CD4-positive, alpha-beta T cell (primary cell): Measurements from ENCODE around the gene IL4I1. TPM values are rescaled to one million over a fixed set of nuclear protein-coding genes. Genes with fewer than 3 reads are reported as not detected.

Experiments used
- ATAC-seq: fragments of 200-7000 bp; cut with Tn5 transposase; one replicate; pipeline ENCODE4 v1.10.0; 2022; ENCODE audit warnings: mild to moderate bottlenecking; ENCODE audit not compliant: poor library complexity
- CTCF ChIA-PET: fragments of 350-600 bp; sonication (Branson Sonifier 250); formaldehyde crosslinking; loops from one replicate; lab custom pipeline; 2021; ENCODE audit warnings: antibody characterized with exemption, inconsistent platforms; lab: Charles Lee
- POLR2A ChIA-PET: fragments of 350-600 bp; sonication (Branson Sonifier 250); formaldehyde crosslinking; loops from one replicate; lab custom pipeline; 2021; ENCODE audit warnings: antibody characterized with exemption, inconsistent platforms; lab: Charles Lee
- DNase-seq, 14 experiments: peaks; one replicate each; pipeline ENCODE4 v3.0.0-alpha.2; 2013 to 2020; ENCODE audit warnings: mixed read lengths in 2 of 14
- H3K27ac ChIP-seq, 2 donors: one replicate each; pipeline versions ENCODE4 v1.5.1 to v1.7.0; 2013; ENCODE audit warnings: low read length in 2 of 2, low read depth in 1 of 2, mild to moderate bottlenecking in 1 of 2
- H3K27me3 ChIP-seq, 2 experiments: 1 replicate in 1 of 2; 2 replicates in 1 of 2; pipeline versions ENCODE4 v1.6.1 to v1.7.0; 2013; ENCODE audit warnings: low read length in 2 of 2, control low read depth in 1 of 2, mild to moderate bottlenecking in 1 of 2, moderate library complexity in 1 of 2; ENCODE audit not compliant: insufficient read depth in 2 of 2, control insufficient read depth in 1 of 2
- H3K36me3 ChIP-seq: one replicate; pipeline ENCODE4 v1.6.1; 2013; ENCODE audit warnings: low read length, control low read depth; ENCODE audit not compliant: insufficient read depth
- H3K4me1 ChIP-seq: one replicate; pipeline ENCODE4 v1.6.1; 2013; ENCODE audit warnings: low read length, control low read depth; ENCODE audit not compliant: insufficient read depth
- H3K4me3 ChIP-seq: one replicate; pipeline ENCODE4 v1.5.1; 2013; ENCODE audit warnings: mild to moderate bottlenecking, low read length, moderate library complexity
- H3K9me3 ChIP-seq, 2 experiments: 1 replicate in 1 of 2; 2 replicates in 1 of 2; pipeline versions ENCODE4 v1.6.1 to v1.7.0; 2013; ENCODE audit warnings: low read length in 2 of 2, mild to moderate bottlenecking in 2 of 2, control low read depth in 1 of 2, moderate library complexity in 1 of 2; ENCODE audit not compliant: control insufficient read depth in 1 of 2, insufficient read depth in 1 of 2
- H3K27ac Mint-ChIP-seq: one replicate; pipeline ENCODE4 v1.8.0; 2020; ENCODE audit warnings: mixed read lengths
- H3K27me3 Mint-ChIP-seq: one replicate; pipeline ENCODE4 v1.8.0; 2021; ENCODE audit warnings: mixed read lengths
- H3K36me3 Mint-ChIP-seq: one replicate; pipeline ENCODE4 v1.8.0; 2021; ENCODE audit warnings: low read depth, mixed read lengths
- H3K4me1 Mint-ChIP-seq: one replicate; pipeline ENCODE4 v1.8.0; 2021; ENCODE audit warnings: low read depth, mixed read lengths
- H3K4me3 Mint-ChIP-seq: one replicate; pipeline ENCODE4 v1.8.0; 2020; ENCODE audit warnings: mild to moderate bottlenecking, mixed read lengths
- H3K9me3 Mint-ChIP-seq: one replicate; pipeline ENCODE4 v1.8.0; 2020; ENCODE audit warnings: mixed read lengths
- intact Hi-C, 2 experiments: fragments of 100-400 bp; cut with DNase I in 1 of 2; cut with micrococcal nuclease in 1 of 2; formaldehyde crosslinking; loops; one replicate each; pipeline versions ENCODE4 v1.15.1 to v1.9.0; 2023 to 2025; cut with DNase I, micrococcal nuclease
- total RNA-seq, 174 experiments: library from RNA in 2 of 174; stranded (reverse) in 2 of 174; gene quantifications; one replicate each; pipeline ENCODE4 v1.2.3 and lab custom pipeline; 2021 to 2026
- TF ChIP-seq, protein P1 (sequence below): fragments of 200-600 bp; IDR thresholded peaks from one replicate; pipeline ENCODE4 v1.8.0; 2022; ENCODE audit warnings: antibody characterized with exemption, mild to moderate bottlenecking

The IL4I1 gene
- total RNA-seq, 2 experiments from 2014 or later: 4.7 to 5.4 TPM

DNA sequence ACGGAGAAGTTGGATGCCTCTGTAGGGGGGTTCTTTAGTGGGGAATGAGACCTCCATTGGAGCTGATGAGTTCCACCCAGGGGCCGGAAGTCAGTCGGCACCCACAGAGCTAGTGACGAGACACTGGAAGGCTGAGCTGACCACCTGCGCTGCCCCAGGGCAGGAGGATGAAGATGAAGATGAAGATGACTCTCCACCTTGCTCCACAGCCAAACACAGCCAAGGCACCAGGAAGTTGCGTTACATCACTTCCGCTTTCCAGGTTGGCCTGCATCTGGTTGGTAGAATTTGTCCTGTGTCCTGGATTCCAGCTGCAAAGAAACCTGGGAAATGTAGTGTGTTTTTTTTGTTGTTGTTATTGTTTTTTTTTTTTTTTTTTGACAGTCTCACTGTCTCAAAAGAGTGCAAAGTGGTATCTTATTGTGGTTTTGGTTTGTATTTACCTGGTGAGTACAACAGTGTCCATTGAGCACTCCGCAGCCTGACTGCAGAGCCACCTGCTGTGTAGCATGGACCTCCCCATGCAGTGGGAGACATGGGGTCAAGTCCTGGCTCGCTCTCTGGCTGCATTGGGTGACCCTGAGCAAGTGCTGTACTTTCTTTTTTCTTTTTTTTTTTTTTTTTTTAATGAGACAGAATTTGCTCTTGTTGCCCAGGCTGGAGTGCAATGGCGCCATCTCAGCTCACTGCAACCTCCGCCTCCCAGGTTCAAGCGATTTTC is 17.3 kb downstream of the IL4I1 start:
- Mint-ChIP-seq H3K4me1 (peaks cover 18% of the 10 kb centered on the region), H3K9me3 (no peaks in the 10 kb centered on the region), H3K36me3 (peaks cover 47% of the 10 kb centered on the region), H3K27me3 (no peaks in the 10 kb centered on the region), H3K4me3 (no peak overlapping the region), H3K27ac (no peak overlapping the region)
- POLR2A ChIA-PET: interaction anchor here (3.7 kb wide), 1 partner anchor 50 kb away, joined by 41 read pairs; the partner anchor contains the start of genes ATF5 and NUP62
- no peak overlapping the region for H3K27ac ChIP-seq
- peaks cover 0 to 3% of the 10 kb centered on the region in 2 experiments for H3K9me3 ChIP-seq
- peaks cover 58% of the 10 kb centered on the region for H3K36me3 ChIP-seq
- H3K4me3 ChIP-seq: no peak overlapping the region
- TF ChIP-seq, protein P1, sequence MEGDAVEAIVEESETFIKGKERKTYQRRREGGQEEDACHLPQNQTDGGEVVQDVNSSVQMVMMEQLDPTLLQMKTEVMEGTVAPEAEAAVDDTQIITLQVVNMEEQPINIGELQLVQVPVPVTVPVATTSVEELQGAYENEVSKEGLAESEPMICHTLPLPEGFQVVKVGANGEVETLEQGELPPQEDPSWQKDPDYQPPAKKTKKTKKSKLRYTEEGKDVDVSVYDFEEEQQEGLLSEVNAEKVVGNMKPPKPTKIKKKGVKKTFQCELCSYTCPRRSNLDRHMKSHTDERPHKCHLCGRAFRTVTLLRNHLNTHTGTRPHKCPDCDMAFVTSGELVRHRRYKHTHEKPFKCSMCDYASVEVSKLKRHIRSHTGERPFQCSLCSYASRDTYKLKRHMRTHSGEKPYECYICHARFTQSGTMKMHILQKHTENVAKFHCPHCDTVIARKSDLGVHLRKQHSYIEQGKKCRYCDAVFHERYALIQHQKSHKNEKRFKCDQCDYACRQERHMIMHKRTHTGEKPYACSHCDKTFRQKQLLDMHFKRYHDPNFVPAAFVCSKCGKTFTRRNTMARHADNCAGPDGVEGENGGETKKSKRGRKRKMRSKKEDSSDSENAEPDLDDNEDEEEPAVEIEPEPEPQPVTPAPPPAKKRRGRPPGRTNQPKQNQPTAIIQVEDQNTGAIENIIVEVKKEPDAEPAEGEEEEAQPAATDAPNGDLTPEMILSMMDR: no peak
- peak in 2 of 14 experiments; percentile 23 to 40 for DNase-seq
- peaks cover 32% of the 10 kb centered on the region for H3K4me1 ChIP-seq
- intact Hi-C loops: loop anchor here (5.0 to 10.0 kb wide), 4 partner anchors 48 to 1245 kb away; partner anchors contain the start of genes AP2A1 (in 1 of the 2), ATF5 (in 1 of the 2), DBP (in 1 of the 2) and NUP62 (in 1 of the 2)
- ATAC-seq: no peak
- CTCF ChIA-PET: no interaction called here
- no peaks in the 10 kb centered on the region for H3K27me3 ChIP-seq

DNA sequence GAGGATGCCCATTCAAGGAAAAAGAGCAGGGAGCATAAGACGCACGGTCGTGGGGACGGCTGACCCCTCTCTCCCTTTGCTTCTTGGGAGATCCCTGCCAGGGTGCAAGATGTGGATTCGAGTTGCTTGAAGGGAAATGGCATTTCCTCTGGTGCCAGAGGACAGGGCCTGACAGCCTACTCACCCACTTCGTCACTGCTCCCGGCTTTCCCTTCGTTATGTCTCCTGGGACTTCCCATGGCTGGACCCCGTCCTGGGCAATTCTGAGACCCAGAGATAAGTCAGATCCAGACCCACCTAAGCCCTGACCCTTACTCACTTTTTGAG is 18.0 kb downstream of the IL4I1 start:
- POLR2A ChIA-PET: interaction anchor here (3.1 to 3.7 kb wide), 2 partner anchors 19 to 50 kb away, joined by 15 to 41 read pairs; partner anchors contain the start of genes ATF5, IL4I1 and NUP62

More for the DNA sequence above, 18.0 kb downstream of the IL4I1 start:
- intact Hi-C loops: loop anchor here (1.0 to 10.0 kb wide), 5 partner anchors 12 to 1244 kb away; partner anchors contain the start of genes AP2A1 (in 1 of the 2), ATF5 (in 1 of the 2), DBP (in 1 of the 2) and NUP62 (in 1 of the 2)
- Histone ChIP-seq H3K27ac (peak overlapping the region; percentile 98 to 100), H3K36me3 (peaks cover 51% of the 10 kb centered on the region), H3K27me3 (no peaks in the 10 kb centered on the region), H3K9me3 (peaks cover 0 to 3% of the 10 kb centered on the region in 2 experiments), H3K4me3 (peak overlapping the region; percentile 88), H3K4me1 (peaks cover 32% of the 10 kb centered on the region)
- no peak overlapping the region for H3K27ac Mint-ChIP-seq
- no peak for DNase-seq
- no peak overlapping the region for H3K4me3 Mint-ChIP-seq
- ATAC-seq: no peak
- CTCF ChIA-PET: no interaction called here
- TF ChIP-seq, protein P1: no peak
- peaks cover 43% of the 10 kb centered on the region for H3K36me3 Mint-ChIP-seq
- peaks cover 18% of the 10 kb centered on the region for H3K4me1 Mint-ChIP-seq
- H3K27me3 Mint-ChIP-seq: no peaks in the 10 kb centered on the region
- H3K9me3 Mint-ChIP-seq: no peaks in the 10 kb centered on the region
